ENCODE measurements around the gene GYS2.
A peak's percentile ranks its signal among the peaks of the same experiment; 100 is the strongest.

- peak in 1 of 2 donors; percentile 82 for TF ChIP-seq POLR2A (IDR thresholded peaks at IDR 0.05)
- no peak for TF ChIP-seq CTCF (IDR thresholded peaks at IDR 0.05)
Measured at GRCh38 chr12:21528953-21529352, 75.7 kb downstream of the GYS2 start.

Data from thyroid gland (tissue), 4 donors.